Esophagus muscularis mucosa (tissue), 4 donors: Measurements from ENCODE around the gene PLEKHM1.

Experiments
- EP300 ChIP-seq: sonication (generic); formaldehyde crosslinking; IDR thresholded peaks from one replicate; pipeline ENCODE4 v1.6.1; 2017; ENCODE audit warnings: antibody characterized with exemption
- POLR2A ChIP-seq: fragments of 450-650 bp; IDR thresholded peaks from one replicate; pipeline ENCODE4 v1.6.1; 2017; ENCODE audit warnings: antibody characterized with exemption, moderate library complexity, mild to moderate bottlenecking, low read depth
- POLR2AphosphoS5 ChIP-seq, 2 donors: sonication (generic); formaldehyde crosslinking; IDR thresholded peaks; one replicate each; pipeline ENCODE4 v1.6.1; 2017; ENCODE audit warnings: antibody characterized with exemption in 2 of 2
- TF ChIP-seq, protein P1 (sequence below), 3 experiments: fragments of 200-600 bp in 2 of 3; fragments of 450-650 bp in 1 of 3; sonication (generic) in 2 of 3; IDR thresholded peaks; one replicate each; pipeline ENCODE4 v1.5.1; 2017 to 2019; ENCODE audit warnings: antibody characterized with exemption in 3 of 3, mild to moderate bottlenecking in 2 of 3, moderate library complexity in 1 of 3

DNA sequence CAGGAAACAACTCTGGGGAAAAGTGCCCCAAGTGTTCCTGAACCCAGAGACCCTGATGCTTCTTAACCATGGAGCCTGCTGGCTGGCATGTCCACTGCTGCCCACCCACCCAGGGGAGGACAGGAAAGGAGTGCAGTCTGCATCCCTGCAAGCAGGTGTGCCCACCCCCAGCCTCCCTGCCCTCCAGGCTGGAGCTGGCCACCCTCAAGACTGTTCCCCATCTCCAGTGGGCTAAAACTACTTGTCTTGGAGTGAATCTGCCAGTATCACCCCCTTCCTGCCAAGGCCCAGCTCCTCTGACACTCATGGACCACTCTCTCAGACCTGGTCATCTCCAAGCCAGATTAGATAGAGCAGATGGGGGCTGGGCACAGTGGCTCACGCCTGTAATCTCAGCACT lies 87.6 kb downstream of the PLEKHM1 start:
- TF ChIP-seq POLR2A: no peak
- TF ChIP-seq, protein P1, sequence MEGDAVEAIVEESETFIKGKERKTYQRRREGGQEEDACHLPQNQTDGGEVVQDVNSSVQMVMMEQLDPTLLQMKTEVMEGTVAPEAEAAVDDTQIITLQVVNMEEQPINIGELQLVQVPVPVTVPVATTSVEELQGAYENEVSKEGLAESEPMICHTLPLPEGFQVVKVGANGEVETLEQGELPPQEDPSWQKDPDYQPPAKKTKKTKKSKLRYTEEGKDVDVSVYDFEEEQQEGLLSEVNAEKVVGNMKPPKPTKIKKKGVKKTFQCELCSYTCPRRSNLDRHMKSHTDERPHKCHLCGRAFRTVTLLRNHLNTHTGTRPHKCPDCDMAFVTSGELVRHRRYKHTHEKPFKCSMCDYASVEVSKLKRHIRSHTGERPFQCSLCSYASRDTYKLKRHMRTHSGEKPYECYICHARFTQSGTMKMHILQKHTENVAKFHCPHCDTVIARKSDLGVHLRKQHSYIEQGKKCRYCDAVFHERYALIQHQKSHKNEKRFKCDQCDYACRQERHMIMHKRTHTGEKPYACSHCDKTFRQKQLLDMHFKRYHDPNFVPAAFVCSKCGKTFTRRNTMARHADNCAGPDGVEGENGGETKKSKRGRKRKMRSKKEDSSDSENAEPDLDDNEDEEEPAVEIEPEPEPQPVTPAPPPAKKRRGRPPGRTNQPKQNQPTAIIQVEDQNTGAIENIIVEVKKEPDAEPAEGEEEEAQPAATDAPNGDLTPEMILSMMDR (IDR thresholded peaks at IDR 0.05): no peak
- TF ChIP-seq EP300: no peak
- no peak for TF ChIP-seq POLR2AphosphoS5 (IDR thresholded peaks at IDR 0.05)
